ENCODE data around the gene SRGAP1. TPM values are rescaled to one million over a fixed set of nuclear protein-coding genes. Genes with fewer than 3 reads are reported as not detected.
"Not testable (repeated sequence)": the region's sequence is repeated elsewhere in the genome, so short reads cannot be mapped to it uniquely, and the experiment has no call there.

Gene SRGAP1
- total RNA-seq, 1 experiment from 2014 or later, result 26.8 TPM

DNA sequence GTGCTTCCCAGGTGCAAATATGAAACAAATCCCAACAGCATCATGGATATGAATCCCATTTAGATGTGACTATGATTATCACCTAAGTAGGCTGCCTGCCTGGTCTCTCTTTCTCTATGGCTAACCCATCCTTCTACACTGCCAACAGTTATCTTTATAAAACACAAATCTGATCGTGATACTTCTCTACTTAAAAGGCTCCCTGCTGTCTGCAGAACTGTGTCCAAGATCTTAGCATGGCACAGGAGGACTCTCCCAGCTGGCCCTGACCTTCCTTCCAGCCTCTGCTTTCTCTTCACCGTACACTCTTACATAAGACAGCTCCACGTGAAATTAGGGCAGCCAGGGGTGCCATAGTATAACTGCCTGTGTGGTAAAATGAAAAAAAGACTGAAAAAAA lies 3.5 kb upstream of the SRGAP1 start:
- Histone ChIP-seq H3K27me3 (ENCODE audit: control insufficient read depth, insufficient read depth, low read length) (no peaks in the 10 kb centered on the region), H3K9me3 (ENCODE audit: control insufficient read depth, insufficient read depth, low read depth, low read length) (no peaks in the 10 kb centered on the region), H3K27ac (ENCODE audit: low read length) (peak overlapping the region; percentile 30; the same call in 1 of the 2 replicates), H3K36me3 (ENCODE audit: control insufficient read depth, insufficient read depth, low read length) (no peaks in the 10 kb centered on the region), H3K4me1 (ENCODE audit: control insufficient read depth, insufficient read depth, low read length) (peaks cover 8% of the 10 kb centered on the region), H3K4me3 (ENCODE audit: low read depth in 2 of 2, low read length in 2 of 2) (no peak overlapping the region)
- CTCF ChIA-PET, result interaction anchor here (1.4 kb wide), 1 partner anchor 341 kb away, joined by 7 read pairs; no protein-coding TSS in a partner anchor
- ATAC-seq (no peak), DNase-seq (ENCODE audit: low read depth, low spot score) (no peak)
- POLR2A ChIA-PET, result no interaction called here
- no TSS peak for BruUV-seq (replicated peaks)
- TF ChIP-seq CTCF (IDR thresholded peaks at IDR 0.05) (no peak), TCF7L2 (IDR thresholded peaks at IDR 0.05; ENCODE audit: low read depth, low read length) (no peak), SIN3A (IDR thresholded peaks at IDR 0.05; ENCODE audit: borderline replicate concordance, insufficient read depth, low read depth, low read length) (no peak), POLR2AphosphoS5 (IDR thresholded peaks at IDR 0.05; ENCODE audit: low read depth, low read length) (no peak)
- TF ChIP-seq, protein P1, sequence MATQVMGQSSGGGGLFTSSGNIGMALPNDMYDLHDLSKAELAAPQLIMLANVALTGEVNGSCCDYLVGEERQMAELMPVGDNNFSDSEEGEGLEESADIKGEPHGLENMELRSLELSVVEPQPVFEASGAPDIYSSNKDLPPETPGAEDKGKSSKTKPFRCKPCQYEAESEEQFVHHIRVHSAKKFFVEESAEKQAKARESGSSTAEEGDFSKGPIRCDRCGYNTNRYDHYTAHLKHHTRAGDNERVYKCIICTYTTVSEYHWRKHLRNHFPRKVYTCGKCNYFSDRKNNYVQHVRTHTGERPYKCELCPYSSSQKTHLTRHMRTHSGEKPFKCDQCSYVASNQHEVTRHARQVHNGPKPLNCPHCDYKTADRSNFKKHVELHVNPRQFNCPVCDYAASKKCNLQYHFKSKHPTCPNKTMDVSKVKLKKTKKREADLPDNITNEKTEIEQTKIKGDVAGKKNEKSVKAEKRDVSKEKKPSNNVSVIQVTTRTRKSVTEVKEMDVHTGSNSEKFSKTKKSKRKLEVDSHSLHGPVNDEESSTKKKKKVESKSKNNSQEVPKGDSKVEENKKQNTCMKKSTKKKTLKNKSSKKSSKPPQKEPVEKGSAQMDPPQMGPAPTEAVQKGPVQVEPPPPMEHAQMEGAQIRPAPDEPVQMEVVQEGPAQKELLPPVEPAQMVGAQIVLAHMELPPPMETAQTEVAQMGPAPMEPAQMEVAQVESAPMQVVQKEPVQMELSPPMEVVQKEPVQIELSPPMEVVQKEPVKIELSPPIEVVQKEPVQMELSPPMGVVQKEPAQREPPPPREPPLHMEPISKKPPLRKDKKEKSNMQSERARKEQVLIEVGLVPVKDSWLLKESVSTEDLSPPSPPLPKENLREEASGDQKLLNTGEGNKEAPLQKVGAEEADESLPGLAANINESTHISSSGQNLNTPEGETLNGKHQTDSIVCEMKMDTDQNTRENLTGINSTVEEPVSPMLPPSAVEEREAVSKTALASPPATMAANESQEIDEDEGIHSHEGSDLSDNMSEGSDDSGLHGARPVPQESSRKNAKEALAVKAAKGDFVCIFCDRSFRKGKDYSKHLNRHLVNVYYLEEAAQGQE (IDR thresholded peaks at IDR 0.05; ENCODE audit: insufficient read depth in 1 of 2, low read depth in 2 of 2, low read length in 1 of 2), result no peak
- intact Hi-C loops (cut with micrococcal nuclease; ENCODE audit: unreplicated experiment) (loop anchor here (5.0 to 10.0 kb wide), 3 partner anchors 194 to 341 kb away; no protein-coding TSS in a partner anchor), in situ Hi-C loops (cut with HindIII; ENCODE audit: low pct_unique_long_range_greater_than_20kb, low sequenced_read_pairs) (no loop called here)

GRCh38 chr12:63841571-63841970 lies 2.9 kb upstream of the SRGAP1 start:
- H3K4me1 ChIP-seq (ENCODE audit: control insufficient read depth, insufficient read depth, low read length), result peaks cover 13% of the 10 kb centered on the region
- DNase-seq (ENCODE audit: low read depth, low spot score) (no peak), ATAC-seq (no peak)
- BruUV-seq (replicated peaks), result no TSS peak
- in situ Hi-C loops (cut with HindIII; ENCODE audit: low pct_unique_long_range_greater_than_20kb, low sequenced_read_pairs) (no loop called here), intact Hi-C loops (cut with micrococcal nuclease; ENCODE audit: unreplicated experiment) (loop anchor here (5.0 to 10.0 kb wide), 3 partner anchors 193 to 341 kb away; no protein-coding TSS in a partner anchor)
- CTCF ChIA-PET, result interaction anchor here (1.4 kb wide), 1 partner anchor 340 kb away, joined by 7 read pairs; no protein-coding TSS in a partner anchor
- no peaks in the 10 kb centered on the region for H3K9me3 ChIP-seq (ENCODE audit: control insufficient read depth, insufficient read depth, low read depth, low read length)
- no peak overlapping the region for H3K4me3 ChIP-seq (ENCODE audit: low read depth in 2 of 2, low read length in 2 of 2)
- no peaks in the 10 kb centered on the region for H3K36me3 ChIP-seq (ENCODE audit: control insufficient read depth, insufficient read depth, low read length)
- POLR2A ChIA-PET, result no interaction called here
- H3K27me3 ChIP-seq (ENCODE audit: control insufficient read depth, insufficient read depth, low read length), result no peaks in the 10 kb centered on the region
- peak overlapping the region; percentile 8; the same call in 1 of the 2 replicates for H3K27ac ChIP-seq (ENCODE audit: low read length)
- TF ChIP-seq SIN3A (IDR thresholded peaks at IDR 0.05; ENCODE audit: borderline replicate concordance, insufficient read depth, low read depth, low read length) (no peak), TCF7L2 (IDR thresholded peaks at IDR 0.05; ENCODE audit: low read depth, low read length) (no peak), CTCF (IDR thresholded peaks at IDR 0.05) (no peak), POLR2AphosphoS5 (IDR thresholded peaks at IDR 0.05; ENCODE audit: low read depth, low read length) (no peak)
- TF ChIP-seq, protein P1 (IDR thresholded peaks at IDR 0.05; ENCODE audit: insufficient read depth in 1 of 2, low read depth in 2 of 2, low read length in 1 of 2), result no peak

- H3K4me3 ChIP-seq (ENCODE audit: low read depth in 2 of 2, low read length in 2 of 2), result peak overlapping the region; percentile 83 to 95; a peak in 3 of 4 replicates
- CTCF ChIA-PET, result interaction anchor here (0.7 kb wide), 1 partner anchor 308 kb away, joined by 3 read pairs; no protein-coding TSS in a partner anchor
- intact Hi-C loops (cut with micrococcal nuclease; ENCODE audit: unreplicated experiment), result loop anchor here (5.0 to 10.0 kb wide), 3 partner anchors 192 to 340 kb away; no protein-coding TSS in a partner anchor
- DNase-seq (ENCODE audit: low read depth, low spot score); H3K9me3 ChIP-seq (ENCODE audit: control insufficient read depth, insufficient read depth, low read depth, low read length); in situ Hi-C loops (cut with HindIII; ENCODE audit: low pct_unique_long_range_greater_than_20kb, low sequenced_read_pairs); BruUV-seq (replicated peaks); POLR2A ChIA-PET; H3K27me3 ChIP-seq (ENCODE audit: control insufficient read depth, insufficient read depth, low read length); H3K36me3 ChIP-seq (ENCODE audit: control insufficient read depth, insufficient read depth, low read length); ATAC-seq: not testable (repeated sequence)
- peaks cover 24% of the 10 kb centered on the region for H3K4me1 ChIP-seq (ENCODE audit: control insufficient read depth, insufficient read depth, low read length)
- peak overlapping the region; percentile 92 for H3K27ac ChIP-seq (ENCODE audit: low read length)
These were observed 1.8 kb upstream of the SRGAP1 start for GRCh38 chr12:63842750-63843149.
